DOHH2 (cell line): ENCODE measurements around the gene RASSF3.

Experiments used
- H3F3A ChIP-seq: fragments of 200-600 bp; sonication (generic), shearing (Covaris generic); 2 replicates; pipeline ENCODE4 v1.6.0; 2016; ENCODE audit warnings: antibody characterized with exemption, mild to moderate bottlenecking; ENCODE audit not compliant: control insufficient read depth, insufficient read depth
- H3K27ac ChIP-seq: fragments of 200-600 bp; sonication (generic); 2 replicates; pipeline ENCODE4 v1.5.1; 2014; ENCODE audit warnings: low read depth, mild to moderate bottlenecking, low read length, moderate library complexity
- H3K27me3 ChIP-seq: fragments of 200-600 bp; sonication (generic); 2 replicates; pipeline ENCODE4 v1.6.1; 2014; ENCODE audit warnings: mild to moderate bottlenecking, low read length, mixed read lengths; ENCODE audit not compliant: control insufficient read depth
- H3K36me3 ChIP-seq: fragments of 200-600 bp; sonication (generic); 2 replicates; pipeline ENCODE4 v1.6.1; 2014; ENCODE audit warnings: mild to moderate bottlenecking, low read length, moderate library complexity, mixed read lengths; ENCODE audit not compliant: control insufficient read depth
- H3K4me1 ChIP-seq: fragments of 200-600 bp; sonication (generic); 2 replicates; pipeline ENCODE4 v1.6.1; 2014; ENCODE audit warnings: mild to moderate bottlenecking, low read length, mixed read lengths; ENCODE audit not compliant: control insufficient read depth
- H3K4me2 ChIP-seq: fragments of 200-600 bp; sonication (generic); 2 replicates; pipeline ENCODE4 v1.6.0; 2014; ENCODE audit warnings: mild to moderate bottlenecking, low read length, moderate library complexity
- H3K4me3 ChIP-seq: fragments of 200-600 bp; sonication (generic); 2 replicates; pipeline ENCODE4 v1.5.1; 2014; ENCODE audit warnings: mild to moderate bottlenecking, low read length, mixed read lengths
- H3K79me2 ChIP-seq: fragments of 200-600 bp; sonication (generic); 2 replicates; pipeline ENCODE4 v1.6.1; 2014; ENCODE audit warnings: mild to moderate bottlenecking, low read length, mixed read lengths; ENCODE audit not compliant: control insufficient read depth
- H3K9me2 ChIP-seq: fragments of 200-600 bp; sonication (generic); replicated peaks from 2 replicates; pipeline ENCODE4 v1.6.1; 2014; ENCODE audit warnings: mild to moderate bottlenecking, low read length, mixed read lengths; ENCODE audit not compliant: control insufficient read depth
- H3K9me3 ChIP-seq: fragments of 200-600 bp; sonication (generic); 2 replicates; pipeline ENCODE4 v1.6.1; 2014; ENCODE audit warnings: antibody characterized with exemption, low read length, mixed read lengths; ENCODE audit not compliant: control insufficient read depth, insufficient read depth
- H4K20me1 ChIP-seq: fragments of 200-600 bp; sonication (generic); 2 replicates; pipeline ENCODE4 v1.6.0; 2014; ENCODE audit warnings: low read depth, mild to moderate bottlenecking, antibody characterized with exemption, low read length, moderate library complexity; ENCODE audit not compliant: control insufficient read depth, insufficient read depth
- CTCF ChIP-seq: fragments of 200-600 bp; sonication (generic); IDR thresholded peaks from one replicate; pipeline ENCODE4 v1.5.1; 2014; ENCODE audit warnings: antibody characterized with exemption, mild to moderate bottlenecking, low read depth, low read length; ENCODE audit not compliant: poor library complexity, severe bottlenecking
- EZH2phosphoT487 ChIP-seq: fragments of 200-600 bp; sonication (generic); IDR thresholded peaks from 2 replicates; pipeline ENCODE4 v1.6.1; 2017; ENCODE audit warnings: borderline replicate concordance, mild to moderate bottlenecking, antibody characterized with exemption, low read length, moderate library complexity, mixed read lengths

The RASSF3 gene

GRCh38 chr12:64679487-64680001, 69.2 kb downstream of the RASSF3 start:
- Histone ChIP-seq H3K36me3 (peaks cover 14% of the 10 kb centered on the region), H3K4me3 (no peak overlapping the region), H3K4me2 (no peak overlapping the region), H3K9me3 (no peaks in the 10 kb centered on the region), H3K9me2 (no peaks in the 10 kb centered on the region), H3K27ac (no peak overlapping the region), H3K4me1 (peaks cover 72% of the 10 kb centered on the region), H3K27me3 (no peaks in the 10 kb centered on the region), H4K20me1 (peaks cover 30% of the 10 kb centered on the region), H3F3A (no peaks in the 10 kb centered on the region), H3K79me2 (peaks cover 98% of the 10 kb centered on the region)
- no peak for TF ChIP-seq CTCF
- no peak for TF ChIP-seq EZH2phosphoT487

- H3K4me2 ChIP-seq: no peak overlapping the region
- H3K27me3 ChIP-seq: no peaks in the 10 kb centered on the region
- H3K27ac ChIP-seq: no peak overlapping the region
- H3K4me3 ChIP-seq: no peak overlapping the region
- peaks cover 29% of the 10 kb centered on the region for H4K20me1 ChIP-seq
- H3K36me3 ChIP-seq: peaks cover 21% of the 10 kb centered on the region
- no peak for TF ChIP-seq EZH2phosphoT487
- no peak for TF ChIP-seq CTCF
- H3F3A ChIP-seq: no peaks in the 10 kb centered on the region
- peaks cover 95% of the 10 kb centered on the region for H3K79me2 ChIP-seq
- H3K9me2 ChIP-seq: no peaks in the 10 kb centered on the region
- peaks cover 70% of the 10 kb centered on the region for H3K4me1 ChIP-seq
- H3K9me3 ChIP-seq: no peaks in the 10 kb centered on the region
These were observed 69.9 kb downstream of the RASSF3 start for GRCh38 chr12:64680235-64680634.

- H3K4me2 ChIP-seq: no peak overlapping the region
These were observed 71.1 kb downstream of the RASSF3 start for GRCh38 chr12:64681200-64682052.

More at GRCh38 chr12:64681200-64682052, 71.1 kb downstream of the RASSF3 start:
- Histone ChIP-seq H3K27me3 (no peaks in the 10 kb centered on the region), H3K4me1 (peaks cover 62% of the 10 kb centered on the region), H3K27ac (no peak overlapping the region), H3K36me3 (peaks cover 31% of the 10 kb centered on the region), H3K9me2 (no peaks in the 10 kb centered on the region), H3K79me2 (peaks cover 85% of the 10 kb centered on the region), H3F3A (no peaks in the 10 kb centered on the region), H4K20me1 (peaks cover 25% of the 10 kb centered on the region), H3K4me3 (no peak overlapping the region), H3K9me3 (no peaks in the 10 kb centered on the region)
- TF ChIP-seq CTCF (no peak), EZH2phosphoT487 (no peak)
